H1 (cell line): Measurements from ENCODE around the gene TNFRSF6B. TPM values are rescaled to one million over a fixed set of nuclear protein-coding genes. Genes with fewer than 3 reads are reported as not detected.

ENCODE experiments used
- CTCF ChIA-PET: fragments of 300-600 bp; sonication (Branson Sonifier 250); formaldehyde crosslinking; loops from one replicate; lab custom pipeline; 2021; ENCODE audit not compliant: partially characterized antibody; lab: Charles Lee
- POLR2A ChIA-PET: fragments of 300-600 bp; sonication (Branson Sonifier 250); formaldehyde crosslinking; loops from one replicate; lab custom pipeline; 2021; ENCODE audit warnings: inconsistent platforms; ENCODE audit not compliant: partially characterized antibody; lab: Charles Lee
- DNase-seq, 2 experiments: peaks; one replicate each; pipeline versions ENCODE4 v3.0.0 to v3.0.0-alpha.2; 2010 to 2022; ENCODE audit warnings: low spot score in 2 of 2, low read depth in 1 of 2, mixed read lengths in 1 of 2
- FAIRE-seq: peaks from 2 replicates; lab custom pipeline; 2011; peaks lifted over from hg19 to GRCh38; lab: Jason Lieb, UNC
- H2AFZ ChIP-seq: 2 replicates; pipeline ENCODE4 v1.8.1; 2012; ENCODE audit warnings: low read length, inconsistent platforms
- H2AK5ac ChIP-seq: 2 replicates; pipeline ENCODE4 v1.6.1; 2013; ENCODE audit warnings: low read depth, low read length
- H2BK120ac ChIP-seq: replicated peaks from 2 replicates; pipeline ENCODE3; 2013; ENCODE audit warnings: low read depth, low read length, inconsistent platforms
- H2BK12ac ChIP-seq: 2 replicates; pipeline ENCODE4 v1.6.1; 2013; ENCODE audit warnings: low read depth, low read length
- H2BK15ac ChIP-seq: 2 replicates; pipeline ENCODE4 v1.6.1; 2013; ENCODE audit warnings: low read length
- H2BK20ac ChIP-seq: 2 replicates; pipeline ENCODE4 v1.6.1; 2013; ENCODE audit warnings: low read length
- H2BK5ac ChIP-seq: 2 replicates; pipeline ENCODE4 v1.6.1; 2013; ENCODE audit warnings: low read depth, low read length
- H3K14ac ChIP-seq: 2 replicates; pipeline ENCODE4 v1.6.1; 2013; ENCODE audit warnings: inconsistent platforms; ENCODE audit not compliant: insufficient read length
- H3K18ac ChIP-seq: 2 replicates; pipeline ENCODE4 v1.6.1; 2013; ENCODE audit warnings: low read length; ENCODE audit errors: extremely low read depth
- H3K23ac ChIP-seq: 2 replicates; pipeline ENCODE4 v1.6.1; 2013; ENCODE audit warnings: inconsistent platforms; ENCODE audit not compliant: insufficient read length
- H3K23me2 ChIP-seq: 2 replicates; pipeline ENCODE4 v1.6.1; 2013; ENCODE audit warnings: low read depth, low read length
- H3K27ac ChIP-seq: 2 replicates; pipeline ENCODE4 v1.6.1; 2011; ENCODE audit warnings: low read depth, low read length, inconsistent platforms
- H3K27me3 ChIP-seq, 4 experiments: replicated peaks in 1 of 4; 1 replicate in 1 of 4; 2 replicates in 3 of 4; pipeline versions ENCODE4 v1.6.1 to v1.8.1; 2011 to 2013; ENCODE audit warnings: low read length in 3 of 4, mild to moderate bottlenecking in 3 of 4, inconsistent platforms in 2 of 4, mixed read lengths in 2 of 4, moderate library complexity in 1 of 4; ENCODE audit not compliant: control insufficient read depth in 3 of 4, insufficient read depth in 3 of 4; ENCODE audit errors: extremely low read depth in 1 of 4
- H3K36me3 ChIP-seq, 4 experiments: 2 replicates each; pipeline versions ENCODE4 v1.6.1 to v1.8.1; 2011 to 2013; ENCODE audit warnings: mild to moderate bottlenecking in 4 of 4, low read length in 3 of 4, moderate library complexity in 2 of 4, control low read depth in 1 of 4, inconsistent platforms in 1 of 4; ENCODE audit not compliant: insufficient read depth in 4 of 4, control insufficient read depth in 2 of 4
- H3K4ac ChIP-seq: replicated peaks from 2 replicates; pipeline ENCODE3; 2013; ENCODE audit warnings: low read length, low read depth, mixed read lengths, inconsistent platforms; ENCODE audit not compliant: insufficient read length
- H3K4me1 ChIP-seq, 4 experiments: replicated peaks in 1 of 4; 1 replicate in 1 of 4; 2 replicates in 3 of 4; pipeline versions ENCODE4 v1.6.1 to v1.8.1; 2011 to 2013; ENCODE audit warnings: low read length in 3 of 4, inconsistent platforms in 2 of 4, mixed read lengths in 1 of 4; ENCODE audit not compliant: insufficient read depth in 4 of 4, control insufficient read depth in 3 of 4
- H3K4me2 ChIP-seq, 2 experiments: 2 replicates each; pipeline versions ENCODE4 v1.6.1 to v1.8.1; 2011 to 2013; ENCODE audit warnings: low read depth in 2 of 2, low read length in 2 of 2, control low read depth in 1 of 2, inconsistent platforms in 1 of 2, mild to moderate bottlenecking in 1 of 2; ENCODE audit not compliant: insufficient read depth in 1 of 2
- H3K4me3 ChIP-seq, 4 experiments: fragments of 200-600, 300-600 bp in 1 of 4; sonication (generic), shearing (Covaris generic), sonication (Bioruptor Twin) in 1 of 4; 2 replicates each; pipeline versions ENCODE4 v1.5.1 to v1.8.1; 2011 to 2016; ENCODE audit warnings: low read length in 4 of 4, low read depth in 3 of 4, control low read depth in 2 of 4, inconsistent platforms in 2 of 4, mild to moderate bottlenecking in 2 of 4, mixed read lengths in 1 of 4, moderate library complexity in 1 of 4; ENCODE audit not compliant: insufficient read depth in 2 of 4; ENCODE audit errors: extremely low read depth in 1 of 4
- H3K56ac ChIP-seq: replicated peaks from 2 replicates; pipeline ENCODE3; 2013; ENCODE audit warnings: low read depth, mild to moderate bottlenecking, mixed read lengths, low read length, inconsistent platforms; ENCODE audit not compliant: insufficient read length
- H3K79me1 ChIP-seq: 2 replicates; pipeline ENCODE4 v1.6.1; 2013; ENCODE audit warnings: low read depth, low read length, control low read depth
- H3K79me2 ChIP-seq, 2 experiments: 2 replicates each; pipeline versions ENCODE4 v1.6.1 to v1.8.1; 2012 to 2013; ENCODE audit warnings: low read length in 2 of 2, mild to moderate bottlenecking in 2 of 2, inconsistent platforms in 1 of 2; ENCODE audit not compliant: insufficient read depth in 2 of 2, control insufficient read depth in 1 of 2
- H3K9ac ChIP-seq, 4 experiments: replicated peaks in 1 of 4; 1 replicate in 1 of 4; 2 replicates in 3 of 4; pipeline versions ENCODE4 v1.6.1 to v1.8.1; 2011 to 2013; ENCODE audit warnings: low read depth in 3 of 4, low read length in 3 of 4, control low read depth in 2 of 4, mild to moderate bottlenecking in 2 of 4, moderate library complexity in 2 of 4, inconsistent platforms in 1 of 4; ENCODE audit errors: extremely low read depth in 1 of 4
- H3K9me3 ChIP-seq, 2 experiments: 2 replicates each; pipeline versions ENCODE4 v1.6.1 to v1.8.1; 2012 to 2013; ENCODE audit warnings: mild to moderate bottlenecking in 2 of 2, moderate library complexity in 2 of 2, control low read depth in 1 of 2, inconsistent platforms in 1 of 2, low read depth in 1 of 2, low read length in 1 of 2, mixed read lengths in 1 of 2; ENCODE audit not compliant: insufficient read depth in 2 of 2
- H4K20me1 ChIP-seq, 2 experiments: replicated peaks in 1 of 2; 2 replicates each; pipeline versions ENCODE3 to v1.8.1; 2011 to 2013; ENCODE audit warnings: inconsistent platforms in 2 of 2, low read length in 2 of 2, mild to moderate bottlenecking in 1 of 2; ENCODE audit not compliant: insufficient read depth in 2 of 2, control insufficient read depth in 1 of 2
- H4K5ac ChIP-seq: 2 replicates; pipeline ENCODE4 v1.6.1; 2013; ENCODE audit warnings: low read length, low read depth, mixed read lengths, inconsistent platforms; ENCODE audit not compliant: insufficient read length
- H4K8ac ChIP-seq: 2 replicates; pipeline ENCODE4 v1.8.0; 2013; ENCODE audit warnings: mild to moderate bottlenecking, moderate library complexity, low read length, inconsistent platforms; ENCODE audit not compliant: insufficient read depth; ENCODE audit errors: extremely low read depth
- H4K91ac ChIP-seq: replicated peaks from 2 replicates; pipeline ENCODE3; 2013; ENCODE audit warnings: low read length, mixed read lengths, inconsistent platforms; ENCODE audit not compliant: insufficient read length
- CBX5 ChIP-seq: fragments of 300-800, 300-1000 bp; sonication (generic); IDR thresholded peaks from 2 replicates; pipeline ENCODE4 v1.7.1; 2016; ENCODE audit warnings: antibody characterized with exemption, low read length, low read depth
- HDAC2 ChIP-seq, 2 experiments: fragments of 300-600 bp in 1 of 2; sonication (generic) in 1 of 2; IDR thresholded peaks; 2 replicates each; pipeline ENCODE4 v1.6.1; 2011 to 2012; ENCODE audit warnings: low read depth in 2 of 2, low read length in 2 of 2, mild to moderate bottlenecking in 2 of 2, moderate library complexity in 2 of 2, borderline replicate concordance in 1 of 2, inconsistent platforms in 1 of 2
- PHF8 ChIP-seq: fragments of 200-600 bp; sonication (generic); conservative IDR thresholded peaks from 2 replicates; pipeline ENCODE4 v1.7.1; 2012; ENCODE audit warnings: low read depth, mild to moderate bottlenecking, inconsistent platforms, low read length, moderate library complexity
- RAD21 ChIP-seq, 2 experiments: IDR thresholded peaks in 1 of 2; conservative IDR thresholded peaks in 1 of 2; 2 replicates each; pipeline ENCODE4 v1.6.1; 2011; ENCODE audit warnings: low read depth in 2 of 2, low read length in 2 of 2, improper control_type of control experiment in 1 of 2, inconsistent platforms in 1 of 2, mild to moderate bottlenecking in 1 of 2, moderate library complexity in 1 of 2
- SAP30 ChIP-seq: fragments of 300-600 bp; sonication (generic); IDR thresholded peaks from 2 replicates; pipeline ENCODE4 v1.7.1; 2012; ENCODE audit warnings: low read length, moderate library complexity, mild to moderate bottlenecking, inconsistent platforms; ENCODE audit not compliant: insufficient read depth, insufficient replicate concordance
- ZNF274 ChIP-seq: IDR thresholded peaks from 2 replicates; pipeline ENCODE4 v1.7.0; 2012; ENCODE audit warnings: low read length, borderline replicate concordance; ENCODE audit errors: extremely low read depth
- WGBS, 2 experiments: shearing (Covaris generic) in 1 of 2; methylation state at CpG; one replicate each; pipeline versions ENCODE4 v1.1.6 to v1.1.7; 2013 to 2015; ENCODE audit warnings: low lambda C conversion rate in 2 of 2, mixed read lengths in 2 of 2, inconsistent platforms in 1 of 2, low coverage in 1 of 2, missing lambda C conversion rate in 1 of 2; ENCODE audit not compliant: insufficient replicate concordance in 2 of 2, insufficient coverage in 1 of 2, insufficient read length in 1 of 2; ENCODE audit errors: extremely low coverage in 1 of 2, missing lambda C conversion rate in 1 of 2; 5-methylcytosine and 5-hydroxymethylcytosine counted together
- polyA plus RNA-seq, 7 experiments: library from polyadenylated mRNA; depleted of rRNA in 3 of 7; stranded (reverse) in 5 of 7; unstranded in 2 of 7; fragments of >200 nt in 5 of 7; fragments of 200-250 nt in 2 of 7; gene quantifications; 1 replicate in 5 of 7; 2 replicates in 1 of 7; 4 replicates in 1 of 7; pipeline versions ENCODE4 v1.2.1 to v1.2.3, GENCODE V29; 2011 to 2013; ENCODE audit warnings: missing spikeins in 2 of 7, mixed read lengths in 2 of 7
- total RNA-seq: library from RNA; stranded (reverse); fragmentation: NEBNext Ultra II Directional; extraction: Animal tissue kit (Norgen Biotek cat#: 25700); gene quantifications from 2 replicates; pipeline ENCODE4 v1.2.1, GENCODE V29; 2021
- TF ChIP-seq, protein P1 (sequence below): IDR thresholded peaks from 2 replicates; pipeline ENCODE4 v1.6.1; 2012; ENCODE audit warnings: inconsistent platforms

Gene TNFRSF6B
- total and polyA plus RNA-seq, 2 of the 8 experiments (the other 6 are each of a cell fraction or from before 2014, with no cell fraction given): 3.1 TPM; not detected in 1

GRCh38 chr20:63734946-63735858 is 38.8 kb downstream of the TNFRSF6B start:
- peaks cover 0 to 12% (median 8%) of the 10 kb centered on the region in 4 experiments; a peak in 4 of 7 replicates for H3K27me3 ChIP-seq
- H3K79me1 ChIP-seq: peaks cover 16% of the 10 kb centered on the region
- H4K20me1 ChIP-seq: peaks cover 5 to 46% of the 10 kb centered on the region in 2 experiments
- H3K9me3 ChIP-seq: peaks cover 0 to 4% of the 10 kb centered on the region in 2 experiments; a peak in 2 of 4 replicates
- DNase-seq: no peak
- H2BK15ac ChIP-seq: no peak overlapping the region
- H3K18ac ChIP-seq: no peak overlapping the region
- no peak overlapping the region for H3K4me3 ChIP-seq
- peaks cover 0 to 14% (median 7%) of the 10 kb centered on the region in 4 experiments; a peak in 5 of 8 replicates for H3K36me3 ChIP-seq
- no peak overlapping the region for H2BK20ac ChIP-seq
- no peak overlapping the region for H3K27ac ChIP-seq
- H3K14ac ChIP-seq: no peak overlapping the region
- H3K4ac ChIP-seq: no peak overlapping the region
- no peak overlapping the region for H2BK12ac ChIP-seq
- H4K5ac ChIP-seq: no peak overlapping the region
- H4K8ac ChIP-seq: no peak overlapping the region
- no peak overlapping the region for H2BK5ac ChIP-seq
- no peak overlapping the region for H3K56ac ChIP-seq
- no peak overlapping the region for H2BK120ac ChIP-seq
- no peak overlapping the region for H3K9ac ChIP-seq
- TF ChIP-seq HDAC2 (IDR thresholded peaks at IDR 0.05; ENCODE audit: borderline replicate concordance in 1 of 2, low read depth in 2 of 2, low read length in 2 of 2): no peak
- no peak for TF ChIP-seq SAP30
- TF ChIP-seq, protein P1, sequence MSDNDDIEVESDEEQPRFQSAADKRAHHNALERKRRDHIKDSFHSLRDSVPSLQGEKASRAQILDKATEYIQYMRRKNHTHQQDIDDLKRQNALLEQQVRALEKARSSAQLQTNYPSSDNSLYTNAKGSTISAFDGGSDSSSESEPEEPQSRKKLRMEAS: no peak
- TF ChIP-seq RAD21 (IDR thresholded peaks at IDR 0.05 in 1 of 2, conservative IDR thresholded peaks at IDR 0.05 in 1 of 2; ENCODE audit: low read depth in 2 of 2, low read length in 2 of 2): no peak
- no peak for TF ChIP-seq CBX5
- no peak for TF ChIP-seq ZNF274
- TF ChIP-seq PHF8: no peak
- no peak overlapping the region for H2AK5ac ChIP-seq
- H3K4me2 ChIP-seq: no peak overlapping the region
- ChIA-PET CTCF (interaction anchor here (0.8 to 2.1 kb wide), 4 partner anchors 27 to 74 kb away, joined by 3 to 5 read pairs (median 3); no protein-coding TSS in a partner anchor), POLR2A (interaction anchor here (0.6 to 2.2 kb wide), 9 partner anchors 10 to 130 kb away, joined by 3 to 14 read pairs (median 4); partner anchors contain the start of genes TNFRSF6B and TPD52L2)
- peaks cover 0 to 8% of the 10 kb centered on the region in 2 experiments; a peak in 1 of 4 replicates for H3K79me2 ChIP-seq
- H3K23ac ChIP-seq: no peak overlapping the region
- peaks cover 0 to 12% (median 6%) of the 10 kb centered on the region in 4 experiments; a peak in 6 of 7 replicates for H3K4me1 ChIP-seq
- WGBS, 2 experiments: 94% methylated on average over 46 of the region's 48 CpGs; no CpG with 5 or more reads in 1 of the 2 experiments
- peaks cover 10% of the 10 kb centered on the region for H3K23me2 ChIP-seq
- H4K91ac ChIP-seq: no peak overlapping the region
- no peak overlapping the region for H2AFZ ChIP-seq
- no peak for FAIRE-seq
